GM23338 (cell line): ENCODE results near the gene FOXO3. TPM values are rescaled to one million over a fixed set of nuclear protein-coding genes. Genes with fewer than 3 reads are reported as not detected.

Experiments used
- ATAC-seq: fragments of 200-7000 bp; cut with Tn5 transposase; 3 replicates; pipeline ENCODE4 v1.9.1; 2020
- DNase-seq: peaks from one replicate; pipeline ENCODE4 v3.0.0-alpha.2; 2015; ENCODE audit warnings: low spot score
- H2AFZ ChIP-seq: fragments of 200-600 bp; sonication (generic); 2 replicates; pipeline ENCODE4 v1.8.0; 2016; ENCODE audit warnings: antibody characterized with exemption, mild to moderate bottlenecking, moderate library complexity
- H3F3A ChIP-seq: fragments of 200-600 bp; sonication (generic); replicated peaks from 2 replicates; pipeline ENCODE4 v1.8.0; 2017; ENCODE audit warnings: antibody characterized with exemption, mixed run types, low read depth
- H3K27ac ChIP-seq: fragments of 200-600 bp; sonication (generic); 2 replicates; pipeline ENCODE4 v1.6.1; 2016; ENCODE audit warnings: low read depth
- H3K27me3 ChIP-seq: fragments of 200-600 bp; sonication (generic); 2 replicates; pipeline ENCODE4 v1.8.0; 2016; ENCODE audit warnings: mild to moderate bottlenecking, mixed run types, moderate library complexity; ENCODE audit not compliant: insufficient read depth
- H3K36me3 ChIP-seq: fragments of 200-600 bp; sonication (generic); 2 replicates; pipeline ENCODE4 v1.8.0; 2016; ENCODE audit warnings: mild to moderate bottlenecking; ENCODE audit not compliant: insufficient read depth
- H3K4me1 ChIP-seq: fragments of 200-600 bp; sonication (generic); 2 replicates; pipeline ENCODE4 v1.8.0; 2016; ENCODE audit warnings: mild to moderate bottlenecking, moderate library complexity; ENCODE audit not compliant: insufficient read depth
- H3K4me2 ChIP-seq: fragments of 200-600 bp; sonication (generic); 2 replicates; pipeline ENCODE4 v1.7.1; 2017; ENCODE audit warnings: mixed run types
- H3K4me3 ChIP-seq: fragments of 200-600 bp; sonication (generic); 2 replicates; pipeline ENCODE4 v1.6.1; 2016; ENCODE audit warnings: mixed run types
- H3K79me2 ChIP-seq: fragments of 200-600 bp; sonication (generic); replicated peaks from 2 replicates; pipeline ENCODE4 v1.8.0; 2017; ENCODE audit warnings: mild to moderate bottlenecking; ENCODE audit not compliant: insufficient read depth
- H3K9me2 ChIP-seq: fragments of 200-600 bp; sonication (generic); 2 replicates; pipeline ENCODE4 v1.8.0; 2017; ENCODE audit not compliant: insufficient read depth
- H4K20me1 ChIP-seq: fragments of 200-600 bp; sonication (generic); replicated peaks from 2 replicates; pipeline ENCODE4 v1.8.0; 2017; ENCODE audit warnings: mild to moderate bottlenecking; ENCODE audit not compliant: insufficient read depth
- H3K27ac Mint-ChIP-seq: 2 replicates; pipeline ENCODE4 v1.8.0; 2020; ENCODE audit warnings: inconsistent platforms, mild to moderate bottlenecking, moderate library complexity, mixed read lengths
- H3K27me3 Mint-ChIP-seq: 3 replicates; pipeline ENCODE4 v1.8.0; 2022; ENCODE audit warnings: low read depth, mild to moderate bottlenecking, moderate library complexity, mixed read lengths, inconsistent platforms; ENCODE audit not compliant: insufficient read depth, poor library complexity
- H3K36me3 Mint-ChIP-seq: 3 replicates; pipeline ENCODE4 v1.8.0; 2021; ENCODE audit warnings: low read depth, mild to moderate bottlenecking, inconsistent platforms, moderate library complexity, mixed read lengths
- H3K4me1 Mint-ChIP-seq: 3 replicates; pipeline ENCODE4 v1.8.0; 2020; ENCODE audit warnings: mild to moderate bottlenecking, inconsistent platforms, mixed read lengths
- H3K4me3 Mint-ChIP-seq: 3 replicates; pipeline ENCODE4 v1.8.0; 2021; ENCODE audit warnings: moderate library complexity, mild to moderate bottlenecking, inconsistent platforms, mixed read lengths
- H3K9me3 Mint-ChIP-seq: 3 replicates; pipeline ENCODE4 v1.8.0; 2020; ENCODE audit warnings: moderate library complexity, mild to moderate bottlenecking, inconsistent platforms, mixed read lengths
- CTCF ChIP-seq, 2 experiments: fragments of 200-600 bp in 1 of 2; sonication (generic) in 1 of 2; conservative IDR thresholded peaks; 2 replicates each; pipeline versions ENCODE4 v1.5.1 to v1.6.1; 2016 to 2017; ENCODE audit warnings: antibody characterized with exemption in 2 of 2, low read depth in 2 of 2, mild to moderate bottlenecking in 2 of 2, moderate library complexity in 1 of 2
- EZH2 ChIP-seq: fragments of 200-600 bp; sonication (generic); IDR thresholded peaks from one replicate; pipeline ENCODE4 v1.8.0; 2017; ENCODE audit warnings: antibody characterized with exemption, mild to moderate bottlenecking, low read depth; ENCODE audit not compliant: unreplicated experiment
- JUNB ChIP-seq: IDR thresholded peaks from one replicate; pipeline ENCODE4 v1.6.1; 2016; ENCODE audit warnings: antibody characterized with exemption; ENCODE audit not compliant: unreplicated experiment
- ZNF462 ChIP-seq: fragments of 250-450 bp; sonication (Bioruptor Pico); IDR thresholded peaks from 2 replicates; pipeline ENCODE4 v1.5.0; 2020; ENCODE audit warnings: mild to moderate bottlenecking, moderate library complexity
- polyA plus RNA-seq: library from polyadenylated mRNA; unstranded; fragments of >200 nt; fragmentation: Nextera tagmentation; extraction: Ambion mirVana; gene quantifications from 2 replicates; pipeline ENCODE4 v1.2.1, GENCODE V29; 2016
- total RNA-seq: library from RNA; depleted of rRNA; stranded (reverse); fragments of >200 nt; shearing (Covaris generic); gene quantifications from 2 replicates; pipeline ENCODE4 v1.2.3, GENCODE V29; 2014

The FOXO3 gene
- total and polyA plus RNA-seq, 2 experiments from 2014 or later: 9.8 to 20.2 TPM

GRCh38 chr6:108592371-108593337 lies 31.9 kb downstream of the FOXO3 start:
- no peaks in the 10 kb centered on the region for H3K36me3 Mint-ChIP-seq
- no peaks in the 10 kb centered on the region for H3K27me3 ChIP-seq
- H3K36me3 ChIP-seq: no peaks in the 10 kb centered on the region
- H3K4me2 ChIP-seq: no peak overlapping the region
- DNase-seq: peak; percentile 35
- H4K20me1 ChIP-seq: no peaks in the 10 kb centered on the region
- H3K79me2 ChIP-seq: peaks cover 82% of the 10 kb centered on the region
- H3K9me2 ChIP-seq: no peaks in the 10 kb centered on the region
- TF ChIP-seq ZNF462 (CRISPR knock-in tag) (no peak), JUNB (no peak), EZH2 (no peak), CTCF (conservative IDR thresholded peaks at IDR 0.05; ENCODE audit: low read depth in 2 of 2) (no peak)
- no peaks in the 10 kb centered on the region for H3K9me3 Mint-ChIP-seq
- peaks cover 4% of the 10 kb centered on the region for H3K27me3 Mint-ChIP-seq
- H3K4me1 ChIP-seq: peaks cover 52% of the 10 kb centered on the region
- ATAC-seq: peak; percentile 6; the same call in 1 of the 3 replicates
- H3K27ac ChIP-seq: no peak overlapping the region
- H2AFZ ChIP-seq: no peak overlapping the region
- H3K4me3 ChIP-seq: no peak overlapping the region
- H3K4me3 Mint-ChIP-seq: no peak overlapping the region
- peak overlapping the region; percentile 64; the same call in 1 of the 2 replicates for H3K27ac Mint-ChIP-seq
- no peaks in the 10 kb centered on the region for H3F3A ChIP-seq
- H3K4me1 Mint-ChIP-seq: peaks cover 80% of the 10 kb centered on the region
